GM12874 (cell line): ENCODE results near the gene TNNT2.

Experiments used
- TF ChIP-seq, protein P1 (sequence below): IDR thresholded peaks from 2 replicates; pipeline ENCODE4 v1.5.1; 2011; ENCODE audit warnings: low read depth, mild to moderate bottlenecking, control low read depth, low read length, moderate library complexity; ENCODE audit not compliant: insufficient read depth

TNNT2 gene

DNA sequence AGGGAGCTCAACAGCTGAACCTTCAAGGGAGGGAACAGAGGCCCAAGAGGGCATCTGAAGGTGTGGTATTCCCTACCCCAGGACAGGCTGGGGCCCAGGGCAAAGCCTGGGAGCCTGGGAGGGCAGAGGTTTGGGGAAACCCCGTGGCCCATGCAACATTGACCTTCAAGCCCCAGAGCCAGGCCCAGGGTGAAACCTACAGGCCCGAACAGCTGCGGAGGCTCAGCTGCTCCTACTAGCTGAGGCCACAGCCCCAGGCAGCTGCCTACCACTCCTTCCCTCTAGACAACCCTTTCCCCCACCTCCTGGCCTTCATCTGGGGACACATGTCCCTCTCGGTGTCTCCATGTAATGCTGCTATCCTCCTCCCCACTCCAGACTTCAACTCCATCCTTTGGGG is 18.5 kb upstream of the TNNT2 start:
- TF ChIP-seq, protein P1, sequence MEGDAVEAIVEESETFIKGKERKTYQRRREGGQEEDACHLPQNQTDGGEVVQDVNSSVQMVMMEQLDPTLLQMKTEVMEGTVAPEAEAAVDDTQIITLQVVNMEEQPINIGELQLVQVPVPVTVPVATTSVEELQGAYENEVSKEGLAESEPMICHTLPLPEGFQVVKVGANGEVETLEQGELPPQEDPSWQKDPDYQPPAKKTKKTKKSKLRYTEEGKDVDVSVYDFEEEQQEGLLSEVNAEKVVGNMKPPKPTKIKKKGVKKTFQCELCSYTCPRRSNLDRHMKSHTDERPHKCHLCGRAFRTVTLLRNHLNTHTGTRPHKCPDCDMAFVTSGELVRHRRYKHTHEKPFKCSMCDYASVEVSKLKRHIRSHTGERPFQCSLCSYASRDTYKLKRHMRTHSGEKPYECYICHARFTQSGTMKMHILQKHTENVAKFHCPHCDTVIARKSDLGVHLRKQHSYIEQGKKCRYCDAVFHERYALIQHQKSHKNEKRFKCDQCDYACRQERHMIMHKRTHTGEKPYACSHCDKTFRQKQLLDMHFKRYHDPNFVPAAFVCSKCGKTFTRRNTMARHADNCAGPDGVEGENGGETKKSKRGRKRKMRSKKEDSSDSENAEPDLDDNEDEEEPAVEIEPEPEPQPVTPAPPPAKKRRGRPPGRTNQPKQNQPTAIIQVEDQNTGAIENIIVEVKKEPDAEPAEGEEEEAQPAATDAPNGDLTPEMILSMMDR = no peak

DNA sequence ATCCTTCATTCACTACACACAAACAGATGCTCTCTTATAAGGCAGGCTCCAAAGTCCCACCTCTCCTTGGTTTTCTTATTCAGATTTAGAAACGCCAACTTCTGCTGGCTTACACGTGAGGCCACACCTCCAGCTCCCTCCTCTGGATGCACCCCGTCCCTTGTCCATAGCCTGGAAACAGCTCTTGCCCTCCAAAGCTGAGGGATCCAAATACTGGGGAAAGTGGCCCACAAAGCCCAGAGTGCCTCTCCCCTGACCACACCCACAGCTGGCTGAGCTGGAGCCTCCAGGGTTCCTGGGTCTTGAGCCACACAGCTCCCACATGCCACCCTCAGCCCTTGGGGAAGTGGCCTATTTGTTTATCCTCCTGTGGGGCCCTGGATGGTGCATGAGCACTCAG is 17.1 kb upstream of the TNNT2 start:
- TF ChIP-seq, protein P1 = no peak

DNA sequence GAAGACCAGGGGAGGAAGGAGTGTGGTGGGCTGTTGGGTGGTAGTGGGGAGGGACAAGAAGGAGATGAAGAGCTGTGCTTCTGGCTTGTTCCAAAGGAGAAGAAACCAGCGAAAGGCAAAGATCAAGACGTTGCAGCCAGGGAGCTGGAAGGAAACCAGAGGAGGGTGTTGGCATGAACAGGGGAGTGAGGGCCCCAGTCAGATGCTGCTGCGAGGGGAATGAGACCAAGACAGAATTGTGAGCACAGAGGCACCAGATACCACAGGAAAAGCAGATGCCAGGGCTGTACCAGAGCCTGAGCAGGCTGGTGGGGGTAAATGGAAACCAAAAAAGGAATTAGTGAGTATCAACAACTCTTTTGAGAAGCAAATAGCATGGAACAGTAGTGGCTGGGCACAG is 15.6 kb upstream of the TNNT2 start:
- TF ChIP-seq, protein P1 = no peak

DNA sequence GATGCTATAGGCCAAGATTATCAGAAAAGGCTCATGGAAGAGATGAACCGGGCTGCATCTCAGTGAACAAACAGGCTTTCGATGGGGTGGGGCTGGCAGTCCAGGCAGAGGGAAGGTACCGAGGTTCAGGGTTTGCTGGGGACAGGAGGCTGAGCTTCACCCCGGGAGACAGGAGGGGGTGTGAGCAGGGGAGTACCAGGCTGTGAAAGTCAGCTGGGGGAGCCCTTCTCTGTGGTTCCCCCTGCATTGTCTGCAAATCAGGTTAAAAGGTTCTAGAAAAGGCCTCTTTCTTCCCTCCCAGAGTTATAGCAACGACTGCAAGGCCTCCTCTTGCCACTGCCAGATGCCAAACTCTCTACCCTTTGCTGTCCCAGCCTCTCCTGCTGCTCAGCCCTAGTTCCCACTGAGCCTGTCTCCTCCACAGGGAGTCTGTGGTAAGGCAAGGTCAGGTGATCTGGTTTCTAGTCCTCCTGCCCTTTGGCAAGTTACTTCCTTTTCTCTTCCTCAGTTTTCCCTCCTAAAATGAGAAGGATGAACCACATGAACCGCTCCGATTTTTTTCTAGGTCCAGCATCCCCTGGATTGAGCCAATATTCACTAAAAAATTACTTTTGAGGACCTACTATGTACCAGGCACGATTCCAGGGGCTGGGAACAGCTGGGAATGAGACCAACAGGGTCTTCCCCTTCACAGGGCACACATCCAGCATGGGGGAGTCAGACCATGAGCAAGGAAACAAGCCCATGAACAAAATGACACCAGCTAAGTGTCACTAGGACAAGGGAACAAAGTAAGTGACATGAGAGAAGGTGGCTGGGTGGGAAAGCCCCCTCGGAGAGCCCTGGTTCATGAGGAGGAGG is 14.4 kb upstream of the TNNT2 start:
- TF ChIP-seq, protein P1 = no peak

DNA sequence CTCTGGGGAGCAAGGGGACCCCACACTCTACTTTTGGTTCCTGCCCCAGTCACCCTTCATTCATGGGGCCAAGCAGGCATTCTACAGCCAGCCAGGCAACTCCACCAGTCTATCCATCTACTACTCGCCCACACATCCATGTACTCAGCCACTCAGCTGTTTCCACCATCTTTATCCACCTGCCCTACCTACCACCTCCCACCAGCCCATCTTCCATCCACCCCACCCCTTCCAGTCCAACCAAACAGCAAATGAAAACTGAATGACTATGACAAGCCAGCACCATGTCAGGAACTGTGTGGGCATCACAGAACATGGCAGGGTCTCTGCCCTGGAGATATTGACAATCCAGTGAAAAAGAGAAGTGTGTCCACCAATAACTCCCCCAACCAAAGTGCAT is 13.7 kb upstream of the TNNT2 start:
- TF ChIP-seq, protein P1 = no peak

DNA sequence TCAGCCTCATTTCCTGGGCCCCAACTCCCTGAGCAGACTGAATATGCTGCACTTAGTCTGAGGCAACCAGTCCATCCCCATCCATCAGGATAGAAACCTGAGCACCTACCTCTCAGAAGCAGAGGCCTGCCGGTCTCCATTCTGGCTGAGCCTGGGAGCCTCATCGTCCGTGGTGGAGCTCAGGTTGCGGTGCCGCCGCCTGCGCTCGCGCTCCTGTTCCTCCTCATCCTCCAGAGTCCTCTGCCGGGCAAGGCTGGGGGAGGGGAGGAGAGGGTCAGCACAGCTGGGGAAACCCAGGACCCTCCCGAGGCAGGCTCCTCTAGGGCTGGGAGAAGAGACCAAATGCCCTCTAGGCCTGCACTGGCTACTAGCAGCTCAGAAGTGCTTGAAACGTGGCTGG is 11.6 kb upstream of the TNNT2 start:
- TF ChIP-seq, protein P1 = no peak

DNA sequence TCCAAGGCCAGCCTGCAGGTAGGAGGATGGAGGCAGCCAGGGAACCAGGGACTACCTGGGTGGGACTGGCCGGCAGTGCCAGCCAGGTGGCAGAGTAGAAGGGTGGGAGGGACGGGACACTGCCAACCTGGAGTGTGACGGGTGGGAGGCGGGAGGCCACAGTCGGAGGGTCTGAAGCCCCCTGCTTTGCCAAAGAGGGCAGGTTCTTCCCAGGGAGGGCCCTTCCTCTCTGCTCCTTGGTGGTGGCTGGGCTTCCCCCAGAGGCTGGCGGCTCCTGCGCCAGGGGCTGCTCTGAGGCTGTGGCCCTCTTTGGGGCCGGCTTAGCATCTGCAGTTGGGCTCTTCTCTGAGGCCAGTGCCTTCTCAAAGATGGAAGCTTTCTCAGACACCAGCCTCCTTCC is 8.7 kb upstream of the TNNT2 start:
- TF ChIP-seq, protein P1 = no peak
